ENCODE data around the gene CYB5R3. TPM values are rescaled to one million over a fixed set of nuclear protein-coding genes. Genes with fewer than 3 reads are reported as not detected.
A peak's percentile ranks its signal among the peaks of the same experiment; 100 is the strongest.
"Not testable (repeated sequence)": the region's sequence is repeated elsewhere in the genome, so short reads cannot be mapped to it uniquely, and the experiment has no call there.

Gene CYB5R3
- total RNA-seq, 1 donor from 2014 or later, result 14.0 TPM

DNA sequence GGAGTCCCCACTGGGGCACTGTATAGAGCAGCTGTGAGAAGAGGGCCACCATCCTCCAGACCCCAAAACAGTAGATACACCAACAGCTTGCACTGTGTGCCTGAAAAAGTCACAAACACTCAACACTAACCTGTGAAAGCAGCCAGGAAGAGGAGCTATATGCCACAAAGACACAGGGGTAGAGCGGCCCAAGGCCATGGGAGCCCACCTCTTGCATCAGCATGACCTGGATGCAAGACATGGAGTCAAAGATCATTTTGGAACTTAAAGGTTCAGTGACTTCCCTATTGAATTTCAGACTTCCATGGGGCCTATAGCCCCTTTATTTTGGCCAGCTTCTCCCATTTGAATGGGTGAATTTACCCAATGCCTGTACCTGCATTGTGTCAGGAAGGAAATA lies 29.7 kb upstream of the CYB5R3 start:
- DNase-seq, result no peak

DNA sequence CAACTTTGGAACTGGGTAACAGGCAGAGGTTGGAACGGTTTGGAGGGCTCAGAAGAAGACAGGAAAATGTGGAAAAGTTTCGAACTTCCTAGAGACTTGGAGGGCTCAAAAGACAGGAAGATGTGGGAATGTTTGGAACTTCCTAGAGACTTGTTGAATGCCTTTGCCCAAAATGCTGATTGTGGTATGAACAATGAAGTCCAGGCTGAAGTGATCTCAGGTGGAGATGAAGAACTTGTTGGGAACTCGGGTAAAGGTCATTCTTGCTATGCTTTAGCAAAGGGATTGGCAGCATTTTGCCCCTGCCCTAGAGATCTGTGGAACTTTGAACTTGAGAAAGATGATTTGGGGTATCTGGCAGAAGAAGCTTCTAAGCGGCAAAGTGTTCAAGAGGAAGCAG lies 28.7 kb upstream of the CYB5R3 start:
- not testable (repeated sequence) for DNase-seq

- DNase-seq, result no peak
Observed at GRCh38 chr22:42676059-42676607, 26.9 kb upstream of the CYB5R3 start.

- DNase-seq, result no peak
Observed at GRCh38 chr22:42673898-42674401, 24.8 kb upstream of the CYB5R3 start.

GRCh38 chr22:42673071-42673470 lies 23.9 kb upstream of the CYB5R3 start:
- not testable (repeated sequence) for DNase-seq

DNA sequence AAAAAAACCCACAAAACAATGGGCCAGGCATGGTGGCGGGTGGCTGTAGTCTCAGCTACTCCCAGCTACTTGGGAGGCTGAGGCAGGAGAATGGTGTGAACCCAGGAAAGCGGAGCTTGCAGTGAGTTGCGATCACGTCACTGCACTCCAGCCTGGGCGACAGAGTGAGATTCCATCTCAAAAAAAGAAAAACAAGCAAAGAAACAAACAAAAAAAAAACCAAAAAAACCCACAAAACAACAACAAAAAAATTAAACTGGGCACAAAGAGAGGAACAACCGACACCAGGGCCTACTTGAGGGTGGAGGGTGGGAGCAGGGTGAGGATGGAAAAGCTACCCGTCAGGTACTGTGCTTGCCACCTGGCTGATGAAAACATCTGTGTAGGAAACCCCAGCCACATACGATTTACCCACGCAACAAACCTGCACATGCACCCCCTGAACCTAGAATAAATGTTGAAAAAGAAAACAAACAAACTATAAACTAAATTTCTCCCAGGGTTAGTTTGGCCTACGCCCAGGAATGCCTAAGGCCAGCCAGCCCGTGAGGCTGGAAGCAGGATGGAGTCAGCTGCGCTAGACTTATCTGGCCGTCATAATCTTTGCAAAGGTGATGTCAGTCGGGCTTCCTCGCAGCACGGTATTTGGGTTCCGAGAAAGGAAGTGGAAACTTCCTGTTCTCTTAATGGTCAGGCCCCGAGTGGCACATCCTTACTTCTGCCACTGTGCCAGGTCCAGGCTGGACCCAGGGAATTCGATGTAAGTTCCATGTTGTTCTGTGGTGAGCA lies 21.9 kb upstream of the CYB5R3 start:
- no peak for DNase-seq

- no peak for DNase-seq
Observed at GRCh38 chr22:42670046-42670445, 20.9 kb upstream of the CYB5R3 start.

GRCh38 chr22:42666393-42666792 lies 17.2 kb upstream of the CYB5R3 start:
- not testable (repeated sequence) for DNase-seq

GRCh38 chr22:42664976-42665831 lies 16.0 kb upstream of the CYB5R3 start:
- no peak for DNase-seq

GRCh38 chr22:42661985-42662831 lies 13.0 kb upstream of the CYB5R3 start:
- peak; percentile 42 for DNase-seq

- no peak for DNase-seq
Observed at GRCh38 chr22:42656578-42656977, 7.4 kb upstream of the CYB5R3 start.

GRCh38 chr22:42655693-42656092 lies 6.5 kb upstream of the CYB5R3 start:
- DNase-seq, result no peak

DNA sequence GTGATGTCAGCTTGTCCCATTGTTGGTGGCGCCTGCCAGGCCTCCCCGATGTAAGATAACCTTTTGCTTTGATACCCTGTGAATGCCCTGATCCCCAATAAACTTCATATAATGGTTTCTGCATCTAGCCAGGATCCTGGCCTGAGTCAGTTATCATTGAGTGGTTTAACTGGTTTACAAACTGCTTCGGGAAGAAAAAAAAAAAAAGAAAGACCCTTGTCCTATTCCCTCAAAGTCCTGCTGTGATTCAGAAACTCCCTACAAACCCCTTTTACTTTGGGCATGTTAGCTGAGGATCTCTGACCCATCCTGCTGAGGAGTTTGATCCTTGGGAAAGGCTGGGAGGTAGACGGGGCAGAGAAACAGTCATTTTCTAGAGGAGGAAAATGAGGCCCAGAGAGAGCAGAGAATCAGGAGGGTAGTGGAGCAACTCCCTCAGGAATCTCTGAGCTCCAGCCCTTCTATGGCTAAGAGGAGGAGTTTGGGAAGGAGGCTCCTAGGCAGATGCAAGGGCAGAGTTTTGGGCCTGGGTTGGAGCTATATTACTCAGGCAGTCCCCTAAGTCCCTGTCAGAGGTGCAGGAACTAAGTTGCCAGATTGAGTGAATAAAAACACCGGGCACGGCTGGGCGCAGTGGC lies 5.4 kb upstream of the CYB5R3 start:
- no peak for DNase-seq

DNA sequence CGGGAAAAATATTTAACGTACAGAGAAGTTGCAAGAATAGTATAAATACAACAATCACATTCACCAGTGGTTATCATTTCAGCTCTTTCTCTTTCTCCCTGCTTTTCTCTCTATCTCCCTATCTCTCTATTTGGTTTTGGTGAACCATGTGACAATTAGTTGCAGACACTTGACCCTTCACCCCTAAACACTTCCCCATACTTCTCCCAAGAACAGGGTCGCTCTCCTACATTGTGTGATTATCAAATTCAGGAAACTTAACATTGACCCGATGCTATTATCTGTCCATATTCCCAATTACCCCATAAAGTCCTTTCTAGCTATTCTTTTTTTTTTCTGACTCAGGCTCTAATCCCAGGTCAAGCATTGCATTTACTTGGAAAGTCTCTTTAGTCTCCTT lies 4.8 kb upstream of the CYB5R3 start:
- DNase-seq, result no peak

DNA sequence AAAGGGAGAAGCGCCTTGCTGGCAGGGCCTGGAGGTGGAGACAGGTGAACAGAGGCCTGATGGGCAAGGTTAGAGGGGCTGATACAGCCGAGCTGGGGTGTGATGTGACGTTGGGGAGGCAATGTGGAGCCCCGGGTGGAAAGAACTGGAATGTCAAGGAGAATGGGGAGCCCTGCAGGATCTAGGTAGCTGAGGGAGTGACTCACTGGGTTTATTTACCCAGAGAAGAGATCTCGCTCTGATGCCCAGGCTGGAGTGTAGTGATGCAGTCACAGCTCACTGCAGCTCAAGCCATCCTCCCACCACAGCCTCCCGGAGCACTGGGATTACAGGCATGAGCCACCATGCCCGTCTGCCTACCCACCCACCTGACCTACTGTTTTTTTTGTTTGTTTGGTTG lies 1.9 kb upstream of the CYB5R3 start:
- no peak for DNase-seq

GRCh38 chr22:42648368-42649245 lies 585 bp downstream of the CYB5R3 start:
- DNase-seq, result no peak

DNA sequence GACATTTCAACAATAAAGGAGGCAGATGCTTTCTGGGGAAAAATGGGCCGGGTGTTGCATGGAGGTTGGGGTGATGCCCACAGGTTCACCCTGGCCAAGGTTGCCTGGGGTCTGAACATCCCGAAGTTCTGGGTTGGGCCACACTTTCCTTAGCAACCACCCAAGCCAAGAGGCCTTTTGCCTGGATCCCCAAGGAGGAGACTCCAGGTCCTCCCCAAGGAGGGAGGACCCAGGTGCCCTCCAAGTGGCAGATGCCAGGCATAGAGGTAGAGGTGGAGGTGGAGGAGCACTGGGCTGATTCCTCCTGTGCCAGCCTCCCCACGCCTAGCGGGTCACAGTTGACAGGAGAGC lies 1.2 kb downstream of the CYB5R3 start:
- DNase-seq, result no peak

DNA sequence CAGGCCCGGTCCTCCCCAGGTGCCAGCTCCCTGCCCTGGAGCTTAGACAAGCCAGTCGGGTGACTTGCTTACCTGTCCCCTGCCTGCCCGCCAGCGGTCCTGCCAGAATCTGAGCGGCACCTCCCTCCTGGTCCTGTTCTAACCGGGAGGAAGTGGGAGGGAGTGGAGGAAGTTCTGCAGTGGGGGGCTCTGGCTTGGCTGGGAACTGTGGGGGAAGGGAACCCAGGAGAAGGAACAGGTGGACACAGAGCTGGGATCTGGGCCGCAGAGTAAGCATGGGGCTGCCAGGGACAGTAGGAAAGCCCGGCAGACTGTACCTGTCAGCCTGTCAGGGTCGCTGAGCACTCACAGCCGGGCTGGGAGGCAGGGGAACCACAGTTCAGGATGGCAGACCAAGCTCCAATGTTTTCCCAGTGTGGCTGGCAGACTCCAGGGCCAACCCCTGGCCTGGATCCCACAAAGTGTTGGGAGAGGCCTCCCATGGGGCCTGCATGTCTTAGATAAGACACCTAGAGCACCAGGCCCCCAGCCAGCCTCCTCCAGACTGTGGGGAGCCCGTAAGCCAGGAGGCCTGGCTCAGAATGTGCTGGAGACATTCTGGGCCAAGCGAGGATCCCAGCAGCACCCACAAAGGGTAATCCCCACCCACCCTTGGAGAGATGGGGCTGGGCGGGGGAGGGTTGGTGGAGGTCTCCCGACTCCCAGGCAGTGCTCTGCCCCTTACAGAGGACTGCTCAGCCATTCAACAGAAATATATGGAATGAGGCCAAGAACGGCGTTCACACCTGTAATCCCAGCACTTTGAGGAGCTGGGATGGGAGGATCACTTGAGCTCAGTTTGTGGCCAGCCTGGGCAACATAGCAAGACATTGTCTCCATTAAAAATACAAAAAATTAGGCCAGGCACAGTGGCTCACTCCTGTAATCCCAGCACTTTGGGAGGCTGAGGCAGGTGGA lies 2.3 kb downstream of the CYB5R3 start:
- DNase-seq, result no peak

DNA sequence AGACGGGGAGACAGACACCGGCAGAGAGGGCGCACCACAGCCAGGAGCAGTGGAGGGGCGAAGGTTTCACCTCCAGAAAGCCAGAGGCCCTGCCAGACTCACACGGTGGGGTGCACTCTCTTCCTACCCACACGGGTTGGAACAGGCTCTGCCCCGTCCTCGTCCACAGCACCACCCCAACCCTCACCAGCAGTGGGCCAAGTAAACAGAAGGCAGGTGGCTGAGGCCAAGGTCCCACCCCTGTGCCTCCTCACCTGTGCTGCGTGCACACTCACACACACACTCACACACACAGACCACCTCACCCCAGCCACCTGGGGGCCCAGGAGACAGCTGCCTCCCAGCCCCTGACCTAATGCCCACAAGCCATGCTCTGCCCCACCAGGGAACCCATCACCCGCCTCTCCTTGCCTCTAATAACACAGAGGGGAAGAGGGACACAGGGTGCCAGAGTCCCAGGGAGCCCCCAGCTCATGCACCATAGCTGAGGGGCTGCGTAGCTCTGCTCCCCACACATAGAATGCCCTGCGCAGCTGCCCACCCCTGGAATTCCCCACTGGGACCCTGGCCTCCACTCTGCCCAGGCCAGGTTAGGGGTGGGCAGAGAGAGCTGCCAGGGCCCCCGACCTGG lies 3.1 kb downstream of the CYB5R3 start:
- DNase-seq, result no peak
